ENCODE measurements around the gene PJA2. TPM values are rescaled to one million over a fixed set of nuclear protein-coding genes. Genes with fewer than 3 reads are reported as not detected.
"Not testable (repeated sequence)": the region's sequence is repeated elsewhere in the genome, so short reads cannot be mapped to it uniquely, and the experiment has no call there.

PJA2 gene
- total RNA-seq, 4 donors from 2014 or later = 28.8 to 75.5 (median 51.4) TPM

DNA sequence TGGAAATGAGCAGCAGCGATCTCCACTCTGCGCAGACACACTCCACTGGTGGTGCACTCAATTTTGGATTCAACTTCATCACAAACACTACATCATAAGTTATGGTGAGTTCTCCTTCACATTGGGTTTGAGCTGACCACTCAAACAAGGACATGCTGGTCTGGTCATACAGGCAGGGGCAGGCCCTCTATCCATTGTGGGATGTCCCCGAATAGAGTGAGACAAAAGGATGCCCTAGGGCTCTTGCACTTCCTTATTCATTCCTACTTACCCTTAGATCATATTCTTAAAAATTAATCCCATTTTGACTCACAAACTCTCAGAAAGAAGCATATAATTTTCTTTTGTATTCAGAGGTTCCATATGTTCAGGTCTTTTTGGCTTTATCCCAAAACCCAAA lies 16.3 kb upstream of the PJA2 start:
- Histone ChIP-seq H3K36me3 (no peaks in the 10 kb centered on the region), H3K4me3 (no peak overlapping the region), H3K4me1 (no peaks in the 10 kb centered on the region), H3K27ac (no peak overlapping the region), H3K9me3 (no peaks in the 10 kb centered on the region), H3K27me3 (no peaks in the 10 kb centered on the region)
- no peak for TF ChIP-seq POLR2A (IDR thresholded peaks at IDR 0.05)
- TF ChIP-seq, protein P1, sequence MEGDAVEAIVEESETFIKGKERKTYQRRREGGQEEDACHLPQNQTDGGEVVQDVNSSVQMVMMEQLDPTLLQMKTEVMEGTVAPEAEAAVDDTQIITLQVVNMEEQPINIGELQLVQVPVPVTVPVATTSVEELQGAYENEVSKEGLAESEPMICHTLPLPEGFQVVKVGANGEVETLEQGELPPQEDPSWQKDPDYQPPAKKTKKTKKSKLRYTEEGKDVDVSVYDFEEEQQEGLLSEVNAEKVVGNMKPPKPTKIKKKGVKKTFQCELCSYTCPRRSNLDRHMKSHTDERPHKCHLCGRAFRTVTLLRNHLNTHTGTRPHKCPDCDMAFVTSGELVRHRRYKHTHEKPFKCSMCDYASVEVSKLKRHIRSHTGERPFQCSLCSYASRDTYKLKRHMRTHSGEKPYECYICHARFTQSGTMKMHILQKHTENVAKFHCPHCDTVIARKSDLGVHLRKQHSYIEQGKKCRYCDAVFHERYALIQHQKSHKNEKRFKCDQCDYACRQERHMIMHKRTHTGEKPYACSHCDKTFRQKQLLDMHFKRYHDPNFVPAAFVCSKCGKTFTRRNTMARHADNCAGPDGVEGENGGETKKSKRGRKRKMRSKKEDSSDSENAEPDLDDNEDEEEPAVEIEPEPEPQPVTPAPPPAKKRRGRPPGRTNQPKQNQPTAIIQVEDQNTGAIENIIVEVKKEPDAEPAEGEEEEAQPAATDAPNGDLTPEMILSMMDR (IDR thresholded peaks at IDR 0.05) = no peak
- 84 to 92% methylated on average over 3 of the region's 3 CpGs for WGBS, 2 donors
- intact Hi-C loops (cut with DNase I) = no loop called here
- DNase-seq = no peak

DNA sequence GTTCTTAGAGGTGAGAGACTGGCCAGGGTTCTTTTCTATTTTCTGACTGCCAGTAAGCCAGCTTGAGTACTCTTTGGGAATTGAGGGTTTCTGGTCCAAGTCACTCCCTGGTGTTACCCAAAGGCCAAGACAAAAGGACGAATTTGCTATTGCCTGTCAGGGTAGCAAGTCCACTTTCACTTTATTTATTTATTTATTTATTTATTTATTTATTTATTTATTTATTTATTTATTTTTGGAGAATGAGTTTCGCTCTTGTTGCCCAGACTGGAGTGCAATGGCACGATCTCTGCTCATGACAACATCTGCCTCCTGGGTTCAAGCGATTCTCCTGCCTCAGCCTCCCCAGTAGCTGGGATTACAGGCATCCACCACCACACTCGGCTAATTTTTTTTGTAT lies 15.7 kb upstream of the PJA2 start:
- H3K4me1 ChIP-seq; H3K27me3 ChIP-seq; H3K27ac ChIP-seq; intact Hi-C loops (cut with DNase I); H3K9me3 ChIP-seq; H3K36me3 ChIP-seq; DNase-seq; H3K4me3 ChIP-seq: not testable (repeated sequence)
- WGBS, 2 donors = 90 to 95% methylated on average over 5 of the region's 5 CpGs

DNA sequence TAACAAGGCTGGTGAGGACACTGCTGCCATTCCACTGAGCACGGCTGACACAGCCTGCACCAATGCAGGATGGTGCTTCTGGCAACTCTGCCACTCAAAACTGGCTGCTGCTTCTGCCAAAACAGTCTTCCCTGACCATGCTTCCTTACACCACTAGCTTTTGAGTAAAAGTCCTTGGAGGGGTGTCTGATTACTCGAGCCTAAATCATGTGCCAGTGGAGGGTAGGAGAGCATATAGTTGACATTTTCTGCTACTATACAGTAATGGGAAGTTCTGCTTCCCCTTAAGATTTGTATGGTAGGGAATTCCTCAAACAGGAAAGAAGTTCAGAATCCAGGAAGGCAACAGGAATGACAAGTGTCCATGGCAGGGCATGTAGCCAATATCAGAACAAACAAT lies 12.2 kb upstream of the PJA2 start:
- Histone ChIP-seq H3K4me3 (no peak overlapping the region), H3K4me1 (no peaks in the 10 kb centered on the region), H3K27ac (no peak overlapping the region), H3K27me3 (no peaks in the 10 kb centered on the region), H3K36me3 (no peaks in the 10 kb centered on the region), H3K9me3 (no peaks in the 10 kb centered on the region)
- TF ChIP-seq POLR2A (IDR thresholded peaks at IDR 0.05) = no peak
- TF ChIP-seq, protein P1 (IDR thresholded peaks at IDR 0.05) = no peak
- WGBS, 2 donors = 46 to 47% methylated on average over 2 of the region's 2 CpGs
- intact Hi-C loops (cut with DNase I) = no loop called here
- no peak for DNase-seq

DNA sequence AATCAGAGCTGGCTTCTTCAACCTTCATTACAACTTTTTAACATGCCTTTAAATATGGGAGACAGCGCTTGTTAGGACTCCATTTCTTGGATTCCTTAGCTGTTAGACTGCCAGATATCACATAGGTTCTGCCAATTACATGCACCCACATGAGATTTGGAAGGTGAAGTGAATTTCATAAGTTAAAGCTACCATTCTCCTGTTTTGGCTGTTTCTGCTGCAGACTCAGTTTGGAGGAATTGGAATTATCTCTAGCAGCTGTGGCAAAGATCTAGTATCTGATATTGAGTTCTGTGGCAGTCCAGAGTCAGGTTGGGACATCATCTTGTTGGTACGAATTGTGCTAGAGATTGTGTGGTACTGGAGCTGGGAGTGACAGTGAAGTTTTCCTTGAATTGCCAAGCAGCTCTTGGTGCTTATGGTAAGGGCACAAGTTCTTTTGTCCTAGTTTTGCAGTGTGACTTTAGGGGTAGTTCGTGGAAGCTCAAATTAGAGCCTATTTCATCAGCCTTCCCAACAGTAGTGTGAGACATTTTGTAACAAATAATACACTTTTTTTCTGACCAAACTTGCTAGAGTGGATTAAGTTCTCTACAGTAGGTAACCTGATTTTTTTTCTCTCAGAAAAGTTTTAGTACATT lies 9.1 kb upstream of the PJA2 start:
- no peak for DNase-seq
- TF ChIP-seq, protein P1 (IDR thresholded peaks at IDR 0.05) = no peak
- no peak for TF ChIP-seq POLR2A (IDR thresholded peaks at IDR 0.05)
- 41 to 47% methylated on average over 3 of the region's 3 CpGs for WGBS, 2 donors
- Histone ChIP-seq H3K4me1 (peaks cover 0 to under 1% (median 0%) of the 10 kb centered on the region in 3 donors), H3K27me3 (no peaks in the 10 kb centered on the region), H3K9me3 (peaks cover 0 to 9% (median 0%) of the 10 kb centered on the region in 3 donors), H3K36me3 (no peaks in the 10 kb centered on the region), H3K4me3 (no peak overlapping the region), H3K27ac (no peak overlapping the region)
- intact Hi-C loops (cut with DNase I) = no loop called here

DNA sequence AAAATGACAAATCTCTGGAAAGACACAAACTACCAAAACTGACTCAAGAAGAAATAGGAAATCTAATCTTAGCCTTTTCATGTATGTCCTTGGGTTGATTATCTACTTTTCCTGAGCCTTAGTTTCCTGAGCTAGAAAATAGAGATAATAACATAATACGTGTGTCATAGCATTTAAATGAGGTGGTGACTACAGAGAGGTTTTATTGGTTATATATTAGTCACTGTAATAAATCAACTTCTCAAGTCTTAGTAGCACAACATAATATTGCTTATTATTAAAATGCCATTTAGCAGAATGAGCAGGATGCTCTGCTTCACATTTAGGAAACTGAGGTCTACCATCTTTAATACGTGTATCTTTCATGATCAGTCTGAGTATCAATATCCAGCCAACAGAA lies 7.1 kb upstream of the PJA2 start:
- intact Hi-C loops (cut with DNase I) = no loop called here
- 73 to 75% methylated on average over 2 of the region's 2 CpGs for WGBS, 2 donors
- H3K27ac ChIP-seq = no peak overlapping the region
- no peaks in the 10 kb centered on the region for H3K36me3 ChIP-seq
- no peaks in the 10 kb centered on the region for H3K27me3 ChIP-seq
- peaks cover 0 to 20% (median 12%) of the 10 kb centered on the region in 3 donors for H3K4me1 ChIP-seq
- no peak for DNase-seq
- no peak overlapping the region for H3K4me3 ChIP-seq
- TF ChIP-seq, protein P1 (IDR thresholded peaks at IDR 0.05) = no peak
- no peak for TF ChIP-seq POLR2A (IDR thresholded peaks at IDR 0.05)
- H3K9me3 ChIP-seq = peaks cover 0 to 9% (median 0%) of the 10 kb centered on the region in 3 donors

DNA sequence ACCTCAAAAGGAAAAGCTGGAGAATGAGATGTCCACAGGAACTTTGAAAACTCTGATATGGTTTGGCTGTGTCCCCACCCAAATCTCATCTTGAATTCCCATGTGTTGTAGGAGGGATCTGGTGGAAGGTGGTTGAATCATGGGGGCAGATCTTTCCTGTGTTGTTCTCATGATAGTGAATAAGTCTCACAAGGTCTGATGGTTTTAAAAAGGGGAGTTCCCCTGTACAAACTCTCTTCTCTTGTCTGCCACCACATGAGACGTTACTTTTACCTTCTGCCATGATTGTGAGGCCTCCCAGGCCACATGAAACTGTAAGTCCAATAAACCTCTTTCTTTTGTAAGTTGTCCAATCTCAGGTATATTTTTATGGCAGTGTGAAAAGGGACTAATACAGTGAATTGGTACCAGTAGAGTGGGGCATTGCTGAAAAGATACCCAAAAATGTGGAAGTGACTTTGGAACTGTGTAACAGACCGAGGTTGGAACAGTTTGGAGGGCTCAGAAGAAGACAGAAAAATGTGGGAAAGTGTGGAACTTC lies 4.2 kb upstream of the PJA2 start:
- Histone ChIP-seq H3K4me1 (peaks cover 0 to 36% (median 17%) of the 10 kb centered on the region in 3 donors), H3K27ac (peak overlapping the region in 1 of 4 donors; percentile 59)
- H3K36me3 ChIP-seq; intact Hi-C loops (cut with DNase I); DNase-seq; H3K9me3 ChIP-seq; H3K27me3 ChIP-seq; H3K4me3 ChIP-seq: not testable (repeated sequence)
- 83 to 89% methylated on average over 2 of the region's 2 CpGs for WGBS, 2 donors
